ENCODE measurements around the gene C1orf105. TPM values are rescaled to one million over a fixed set of nuclear protein-coding genes. Genes with fewer than 3 reads are reported as not detected.
A peak's percentile ranks its signal among the peaks of the same experiment; 100 is the strongest.

The C1orf105 gene
- total RNA-seq, 2 donors from 2014 or later, result not detected

GRCh38 chr1:172447641-172448040 lies 27.2 kb downstream of the C1orf105 start:
- DNase-seq (ENCODE audit: low spot score) (no peak), ATAC-seq (no peak)
- H3K4me3 Mint-ChIP-seq, result no peak overlapping the region
- H3K36me3 Mint-ChIP-seq, result peaks cover under 1% of the 10 kb centered on the region
- H3K27ac Mint-ChIP-seq, result no peak overlapping the region
- peaks cover 14 to 31% of the 10 kb centered on the region in 2 donors for H3K4me1 Mint-ChIP-seq (ENCODE audit: low read depth in 2 of 2)
- no peaks in the 10 kb centered on the region for H3K9me3 Mint-ChIP-seq
- H3K27me3 Mint-ChIP-seq, result no peaks in the 10 kb centered on the region

DNA sequence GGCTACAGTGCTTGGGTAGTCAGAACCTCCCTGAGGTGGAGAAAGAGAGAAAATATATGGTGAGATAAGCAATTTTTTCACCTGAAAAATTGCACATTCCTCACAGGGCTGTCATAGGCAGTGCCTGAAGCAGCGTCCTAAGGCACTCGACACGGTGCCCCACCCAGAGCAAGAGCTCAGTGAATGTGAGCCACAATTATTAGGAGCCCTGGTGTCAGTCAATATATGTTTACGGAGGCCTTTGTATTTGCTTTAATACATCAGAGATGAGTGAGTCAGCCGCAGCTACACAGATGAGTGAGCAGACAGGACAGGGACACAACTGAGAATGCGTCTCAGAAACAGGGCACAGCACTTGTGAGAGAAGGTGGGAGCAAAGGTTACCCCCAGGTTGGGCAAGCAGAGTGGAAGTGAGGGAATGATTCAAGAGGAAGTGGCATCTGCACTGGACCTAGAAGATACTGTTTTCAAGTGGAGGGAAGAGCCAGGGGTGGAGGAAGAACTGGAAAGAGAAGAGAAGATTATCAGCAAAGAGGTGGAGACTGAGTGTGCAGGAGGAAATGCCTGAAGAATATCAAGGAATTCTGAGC lies 28.6 kb downstream of the C1orf105 start:
- Mint-ChIP-seq H3K36me3 (no peaks in the 10 kb centered on the region), H3K4me3 (peak overlapping the region; percentile 40), H3K27me3 (no peaks in the 10 kb centered on the region), H3K9me3 (no peaks in the 10 kb centered on the region), H3K4me1 (ENCODE audit: low read depth in 2 of 2) (peaks cover 15 to 27% of the 10 kb centered on the region in 2 donors), H3K27ac (peak overlapping the region in 1 of 2 donors; percentile 30)
- ATAC-seq (peak in 1 of 2 donors; percentile 66), DNase-seq (ENCODE audit: low spot score) (no peak)

DNA sequence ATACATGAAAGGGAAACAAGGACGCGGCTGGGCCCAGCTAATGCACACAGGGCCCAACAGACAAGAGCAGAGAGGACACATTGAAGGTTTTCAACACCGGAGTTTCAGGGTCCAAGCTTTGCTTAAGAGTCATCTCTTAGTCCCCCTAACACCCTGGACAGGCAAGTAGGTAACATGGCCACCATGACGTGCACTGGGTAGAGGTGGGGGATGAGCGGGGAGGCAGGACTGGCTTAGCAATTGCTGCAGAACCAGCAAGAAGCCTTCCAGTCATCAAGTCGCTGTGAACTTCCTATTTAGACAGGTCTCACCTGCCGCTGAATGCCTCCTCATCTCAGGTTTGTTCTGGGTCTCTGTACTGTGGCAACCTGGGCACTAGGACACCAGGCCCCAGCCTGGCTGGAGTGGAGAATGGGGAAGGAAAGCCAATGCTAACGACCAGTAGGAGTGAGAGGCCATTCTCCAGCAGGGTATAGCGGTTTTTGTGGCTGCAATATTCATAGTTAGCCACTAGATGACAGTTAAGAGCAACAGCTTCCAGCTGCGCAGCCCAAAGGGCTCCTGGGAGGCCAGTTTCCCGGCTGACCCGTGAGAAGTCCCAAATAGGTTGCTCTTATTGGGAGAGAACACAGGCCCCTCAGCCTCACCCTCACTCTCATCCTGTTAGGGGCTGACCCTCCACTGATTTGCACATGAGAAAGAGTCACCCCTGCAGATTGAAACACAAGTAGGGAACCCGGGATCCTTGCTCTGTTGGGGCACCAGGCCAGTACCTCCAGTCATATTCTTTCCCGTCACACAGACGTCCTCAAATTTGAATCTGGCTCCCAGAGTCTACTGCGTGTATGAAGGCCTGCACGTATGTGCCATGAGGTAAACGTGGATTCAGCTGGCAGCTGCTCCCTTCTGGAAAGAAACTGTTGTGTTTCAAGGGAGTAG lies 29.4 kb downstream of the C1orf105 start:
- Mint-ChIP-seq H3K27me3 (peaks cover 0 to 4% of the 10 kb centered on the region in 2 donors), H3K4me1 (ENCODE audit: low read depth in 2 of 2) (peaks cover 10 to 20% of the 10 kb centered on the region in 2 donors), H3K4me3 (peak overlapping the region; percentile 40), H3K36me3 (no peaks in the 10 kb centered on the region), H3K27ac (peak overlapping the region in 1 of 2 donors; percentile 30), H3K9me3 (no peaks in the 10 kb centered on the region)
- DNase-seq (ENCODE audit: low spot score) (peak; percentile 75), ATAC-seq (peak; percentile 82 to 89)

GRCh38 chr1:172450524-172450885 lies 30.0 kb downstream of the C1orf105 start:
- Mint-ChIP-seq H3K4me3 (no peak overlapping the region), H3K36me3 (no peaks in the 10 kb centered on the region), H3K4me1 (ENCODE audit: low read depth in 2 of 2) (peaks cover 10 to 20% of the 10 kb centered on the region in 2 donors), H3K27me3 (peaks cover 0 to 7% of the 10 kb centered on the region in 2 donors), H3K9me3 (no peaks in the 10 kb centered on the region), H3K27ac (no peak overlapping the region)
- no peak for ATAC-seq
- no peak for DNase-seq (ENCODE audit: low spot score)

DNA sequence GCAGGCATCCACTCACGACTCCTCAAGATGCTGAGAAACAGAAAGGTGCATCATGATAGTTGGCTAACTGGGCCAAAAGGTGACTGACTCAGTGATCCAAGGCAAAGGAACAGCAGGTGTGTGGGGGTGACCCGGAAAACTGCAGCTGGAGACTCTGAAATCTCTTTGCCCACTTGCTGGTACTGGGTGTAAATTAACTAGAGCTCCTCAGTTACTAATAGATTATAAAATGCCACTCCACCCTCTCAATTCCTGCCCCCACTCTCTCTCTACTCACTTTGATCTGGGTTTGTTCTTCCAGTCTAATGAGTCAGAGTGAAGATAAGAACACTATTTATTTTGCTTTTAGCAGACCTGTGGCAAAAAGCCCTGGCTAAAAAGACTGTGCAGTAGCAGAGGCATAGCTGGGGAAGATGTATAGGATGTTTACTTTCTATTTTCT lies 30.5 kb downstream of the C1orf105 start:
- Mint-ChIP-seq H3K9me3 (no peaks in the 10 kb centered on the region), H3K36me3 (no peaks in the 10 kb centered on the region), H3K4me1 (ENCODE audit: low read depth in 2 of 2) (peaks cover 10 to 20% of the 10 kb centered on the region in 2 donors), H3K27ac (no peak overlapping the region), H3K27me3 (peaks cover 0 to 7% of the 10 kb centered on the region in 2 donors), H3K4me3 (no peak overlapping the region)
- no peak for DNase-seq (ENCODE audit: low spot score)
- peak in 1 of 2 donors; percentile 2 for ATAC-seq

DNA sequence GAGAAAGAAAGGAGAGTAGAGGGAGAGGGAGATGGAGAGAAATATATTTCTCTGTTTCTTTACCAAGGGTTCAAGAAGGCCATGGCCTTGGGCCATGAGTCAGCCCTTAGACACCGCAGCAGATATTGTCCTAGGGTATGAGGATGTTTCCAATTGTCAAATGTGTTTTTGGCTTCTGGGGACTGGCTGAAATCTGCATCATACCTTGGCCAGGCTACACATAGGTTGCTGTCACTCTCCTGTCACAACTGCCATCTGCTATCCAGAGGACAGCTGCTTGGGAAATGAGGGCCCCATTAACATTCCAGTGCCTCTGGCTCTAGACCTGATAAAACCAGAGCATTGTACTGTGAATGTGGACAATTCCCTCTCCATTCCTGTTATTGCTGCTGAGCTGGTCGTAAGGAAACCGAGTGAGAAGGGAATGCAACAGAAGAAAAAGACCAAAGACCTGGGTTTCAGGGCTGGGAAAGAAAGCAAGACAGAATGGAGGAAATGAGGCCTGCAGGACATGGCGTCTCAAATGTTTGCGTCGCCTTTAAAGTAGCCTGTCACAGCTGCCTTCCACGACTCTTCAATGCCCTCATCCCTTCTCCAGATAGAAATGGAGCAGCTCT lies 32.2 kb downstream of the C1orf105 start:
- no peak for DNase-seq (ENCODE audit: low spot score)
- H3K36me3 Mint-ChIP-seq, result no peaks in the 10 kb centered on the region
- no peak for ATAC-seq
- H3K9me3 Mint-ChIP-seq, result no peaks in the 10 kb centered on the region
- H3K27me3 Mint-ChIP-seq, result peaks cover 5 to 14% of the 10 kb centered on the region in 2 donors
- peaks cover 10 to 20% of the 10 kb centered on the region in 2 donors for H3K4me1 Mint-ChIP-seq (ENCODE audit: low read depth in 2 of 2)
- no peak overlapping the region for H3K27ac Mint-ChIP-seq
- no peak overlapping the region for H3K4me3 Mint-ChIP-seq

DNA sequence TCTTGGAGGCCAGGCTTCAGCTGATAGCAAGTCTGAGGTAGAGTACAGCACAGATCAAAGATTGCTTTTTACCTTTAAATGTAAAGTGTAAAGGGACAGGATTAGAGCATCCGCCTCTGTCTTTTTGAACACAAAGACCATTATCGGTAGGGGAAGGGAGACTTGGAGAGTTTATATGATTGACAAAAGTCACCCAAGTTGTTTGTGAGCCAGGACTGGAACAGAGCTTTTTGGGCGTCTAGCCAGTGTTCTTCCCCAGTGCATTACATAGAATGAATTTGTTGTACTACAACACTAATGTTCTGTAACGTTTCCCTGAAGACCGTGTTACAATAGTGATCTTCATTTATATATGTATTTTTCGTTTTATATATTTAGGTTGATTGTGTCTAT lies 32.7 kb downstream of the C1orf105 start:
- DNase-seq (ENCODE audit: low spot score) (no peak), ATAC-seq (no peak)
- peaks cover 10 to 20% of the 10 kb centered on the region in 2 donors for H3K4me1 Mint-ChIP-seq (ENCODE audit: low read depth in 2 of 2)
- peaks cover 7 to 14% of the 10 kb centered on the region in 2 donors for H3K27me3 Mint-ChIP-seq
- H3K27ac Mint-ChIP-seq, result no peak overlapping the region
- H3K36me3 Mint-ChIP-seq, result no peaks in the 10 kb centered on the region
- no peak overlapping the region for H3K4me3 Mint-ChIP-seq
- H3K9me3 Mint-ChIP-seq, result no peaks in the 10 kb centered on the region

DNA sequence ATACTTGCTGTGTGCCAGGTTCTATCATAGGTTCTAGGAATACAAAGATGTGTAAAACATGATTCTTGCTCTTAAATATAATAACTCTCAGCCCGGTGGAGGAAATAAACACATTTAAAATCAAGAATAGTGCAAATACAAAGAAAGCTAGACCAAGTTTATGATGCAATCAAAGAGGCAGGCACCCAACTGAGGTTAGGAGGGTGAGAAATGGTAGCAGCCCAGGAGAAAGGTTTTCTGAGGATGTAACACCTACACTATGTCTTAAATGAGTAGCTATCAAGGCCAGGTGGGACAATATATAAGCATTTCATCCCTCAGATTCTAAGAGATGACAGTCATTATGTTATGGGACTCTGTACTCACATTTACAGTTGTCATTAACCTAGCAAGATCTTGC lies 33.1 kb downstream of the C1orf105 start:
- Mint-ChIP-seq H3K4me3 (no peak overlapping the region), H3K36me3 (no peaks in the 10 kb centered on the region), H3K27ac (no peak overlapping the region), H3K9me3 (no peaks in the 10 kb centered on the region), H3K4me1 (ENCODE audit: low read depth in 2 of 2) (peaks cover 10 to 20% of the 10 kb centered on the region in 2 donors), H3K27me3 (peaks cover 7 to 14% of the 10 kb centered on the region in 2 donors)
- no peak for DNase-seq (ENCODE audit: low spot score)
- ATAC-seq, result no peak

GRCh38 chr1:172455451-172455850 lies 35.0 kb downstream of the C1orf105 start:
- Mint-ChIP-seq H3K27me3 (peaks cover 7 to 14% of the 10 kb centered on the region in 2 donors), H3K4me1 (ENCODE audit: low read depth in 2 of 2) (peaks cover 3 to 7% of the 10 kb centered on the region in 2 donors), H3K9me3 (no peaks in the 10 kb centered on the region), H3K27ac (no peak overlapping the region), H3K36me3 (no peaks in the 10 kb centered on the region), H3K4me3 (no peak overlapping the region)
- DNase-seq (ENCODE audit: low spot score), result no peak
- ATAC-seq, result no peak

- H3K9me3 Mint-ChIP-seq, result no peaks in the 10 kb centered on the region
- no peak overlapping the region for H3K27ac Mint-ChIP-seq
- ATAC-seq, result no peak
- H3K4me3 Mint-ChIP-seq, result no peak overlapping the region
- no peaks in the 10 kb centered on the region for H3K36me3 Mint-ChIP-seq
- peaks cover 9 to 14% of the 10 kb centered on the region in 2 donors for H3K27me3 Mint-ChIP-seq
- no peak for DNase-seq (ENCODE audit: low spot score)
- peaks cover 0 to 3% of the 10 kb centered on the region in 2 donors for H3K4me1 Mint-ChIP-seq (ENCODE audit: low read depth in 2 of 2)
Observed at GRCh38 chr1:172456344-172456769, 35.9 kb downstream of the C1orf105 start.

DNA sequence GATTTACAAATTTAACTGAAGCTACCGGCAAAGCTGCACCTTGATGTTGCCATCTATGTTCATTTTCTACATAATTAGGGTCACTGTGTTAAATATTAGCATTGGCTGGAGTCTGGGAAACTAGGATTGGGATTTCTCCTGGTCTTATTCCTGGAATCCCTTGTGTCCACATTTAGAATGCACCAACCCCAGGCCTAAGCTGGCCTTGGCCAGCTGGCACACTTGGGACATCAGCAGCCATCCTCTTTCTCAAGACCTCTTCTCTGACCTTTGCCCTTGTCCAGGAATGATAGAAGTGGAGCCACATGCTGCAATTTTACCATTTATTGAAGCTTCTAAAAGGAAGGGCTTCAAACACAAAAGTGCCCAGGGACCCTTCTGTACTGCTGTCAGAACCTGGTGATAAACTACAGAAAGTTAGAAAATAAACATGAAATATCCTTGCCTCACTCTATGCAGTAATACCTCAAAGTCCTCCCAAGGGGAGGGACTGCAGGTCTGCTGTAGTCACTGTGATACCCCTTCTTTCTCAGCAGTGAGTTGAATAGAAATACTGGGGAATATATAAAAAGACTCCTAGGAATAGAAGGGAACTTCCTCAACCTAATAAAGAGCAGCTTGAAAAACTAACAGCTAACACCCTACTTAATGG lies 37.1 kb downstream of the C1orf105 start:
- Mint-ChIP-seq H3K36me3 (no peaks in the 10 kb centered on the region), H3K27ac (no peak overlapping the region), H3K4me3 (no peak overlapping the region), H3K9me3 (no peaks in the 10 kb centered on the region), H3K27me3 (peaks cover 9 to 14% of the 10 kb centered on the region in 2 donors), H3K4me1 (ENCODE audit: low read depth in 2 of 2) (peaks cover 0 to 3% of the 10 kb centered on the region in 2 donors)
- DNase-seq (ENCODE audit: low spot score), result no peak
- no peak for ATAC-seq

DNA sequence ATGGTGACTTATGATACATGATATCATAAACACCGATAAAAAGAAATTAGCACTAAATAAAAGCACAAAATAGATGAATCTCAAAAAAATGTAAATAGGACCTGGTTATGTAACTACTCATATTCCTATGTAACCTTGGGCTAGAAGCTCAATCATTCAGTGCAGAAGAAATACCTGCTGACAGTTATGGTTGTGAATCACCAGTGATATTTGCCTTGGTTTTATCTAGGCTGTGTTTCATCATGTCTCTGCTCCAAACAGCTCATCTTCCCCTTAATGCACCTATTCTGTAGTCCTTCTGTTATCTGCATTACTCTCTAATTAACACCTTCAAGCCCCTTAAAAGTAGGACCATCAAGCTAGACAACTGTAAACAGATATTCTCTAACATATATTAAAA lies 39.7 kb downstream of the C1orf105 start:
- ATAC-seq (no peak), DNase-seq (ENCODE audit: low spot score) (no peak)
- H3K27ac Mint-ChIP-seq, result no peak overlapping the region
- peaks cover 9% of the 10 kb centered on the region in 2 donors for H3K27me3 Mint-ChIP-seq
- no peaks in the 10 kb centered on the region for H3K4me1 Mint-ChIP-seq (ENCODE audit: low read depth in 2 of 2)
- H3K36me3 Mint-ChIP-seq, result no peaks in the 10 kb centered on the region
- no peaks in the 10 kb centered on the region for H3K9me3 Mint-ChIP-seq
- H3K4me3 Mint-ChIP-seq, result no peak overlapping the region

- ATAC-seq (no peak), DNase-seq (ENCODE audit: low spot score) (no peak)
- Mint-ChIP-seq H3K27ac (no peak overlapping the region), H3K4me3 (no peak overlapping the region), H3K36me3 (no peaks in the 10 kb centered on the region), H3K9me3 (no peaks in the 10 kb centered on the region), H3K4me1 (ENCODE audit: low read depth in 2 of 2) (no peaks in the 10 kb centered on the region), H3K27me3 (peaks cover 9 to 14% of the 10 kb centered on the region in 2 donors)
Observed at GRCh38 chr1:172460887-172461315, 40.4 kb downstream of the C1orf105 start.

Measured in natural killer cell treated with Interleukin-12 subunit alpha and Interleukin-12 subunit beta and Interleukin-15 and Interleukin-18, amount 100 ng/mL, for 72 hours (primary cell).